H1 (cell line): ENCODE measurements around the gene RNF126. TPM values are rescaled to one million over a fixed set of nuclear protein-coding genes. Genes with fewer than 3 reads are reported as not detected.

Experiments
- CHD7 ChIP-seq: fragments of 300-600 bp; sonication (generic); IDR thresholded peaks from 2 replicates; pipeline ENCODE4 v1.7.1; 2012; ENCODE audit warnings: low read length, moderate library complexity, mild to moderate bottlenecking, inconsistent platforms; ENCODE audit not compliant: insufficient replicate concordance
- TBP ChIP-seq: IDR thresholded peaks from 2 replicates; pipeline ENCODE4 v1.6.1; 2011; ENCODE audit warnings: low read depth, low read length, improper control_type of control experiment
- USF2 ChIP-seq: IDR thresholded peaks from 2 replicates; pipeline ENCODE4 v1.6.1; 2011; ENCODE audit warnings: low read length, improper control_type of control experiment
- polyA plus RNA-seq, 7 experiments: library from polyadenylated mRNA; depleted of rRNA in 3 of 7; stranded (reverse) in 5 of 7; unstranded in 2 of 7; fragments of >200 nt in 5 of 7; fragments of 200-250 nt in 2 of 7; gene quantifications; 1 replicate in 5 of 7; 2 replicates in 1 of 7; 4 replicates in 1 of 7; pipeline versions ENCODE4 v1.2.1 to v1.2.3, GENCODE V29; 2011 to 2013; ENCODE audit warnings: missing spikeins in 2 of 7, mixed read lengths in 2 of 7
- total RNA-seq: library from RNA; stranded (reverse); fragmentation: NEBNext Ultra II Directional; extraction: Animal tissue kit (Norgen Biotek cat#: 25700); gene quantifications from 2 replicates; pipeline ENCODE4 v1.2.1, GENCODE V29; 2021

Gene RNF126
- total and polyA plus RNA-seq, 2 of the 8 experiments (the other 6 are each of a cell fraction or from before 2014, with no cell fraction given): 21.8 to 68.0 TPM

- TF ChIP-seq CHD7: no peak
- TF ChIP-seq TBP: no peak
- TF ChIP-seq USF2: no peak
These were observed 13.0 kb upstream of the RNF126 start (continued) for GRCh38 chr19:676007-676338.
